Fibroblast of the aortic adventitia (primary cell): Measurements from ENCODE around the gene RAB22A. TPM values are rescaled to one million over a fixed set of nuclear protein-coding genes. Genes with fewer than 3 reads are reported as not detected.

ENCODE experiments used
- DNase-seq: peaks from one replicate; pipeline ENCODE4 v3.0.0-alpha.2; 2010; ENCODE audit warnings: low read depth
- H3K4me3 ChIP-seq: 2 replicates; pipeline ENCODE4 v1.5.1; 2011; ENCODE audit warnings: low read depth, mild to moderate bottlenecking, control low read depth, low read length, moderate library complexity
- total RNA-seq: library from RNA; depleted of rRNA; stranded (reverse); fragments of >200 nt; gene quantifications from 2 replicates; pipeline ENCODE4 v1.2.3, GENCODE V29; 2012; ENCODE audit warnings: low replicate concordance
- TF ChIP-seq, protein P1 (sequence below): IDR thresholded peaks from 2 replicates; pipeline ENCODE4 v1.5.1; 2011; ENCODE audit warnings: mild to moderate bottlenecking, low read length, control low read depth, inconsistent platforms; ENCODE audit not compliant: insufficient read depth

RAB22A gene
- total RNA-seq, 1 donor: 41.5 TPM

DNA sequence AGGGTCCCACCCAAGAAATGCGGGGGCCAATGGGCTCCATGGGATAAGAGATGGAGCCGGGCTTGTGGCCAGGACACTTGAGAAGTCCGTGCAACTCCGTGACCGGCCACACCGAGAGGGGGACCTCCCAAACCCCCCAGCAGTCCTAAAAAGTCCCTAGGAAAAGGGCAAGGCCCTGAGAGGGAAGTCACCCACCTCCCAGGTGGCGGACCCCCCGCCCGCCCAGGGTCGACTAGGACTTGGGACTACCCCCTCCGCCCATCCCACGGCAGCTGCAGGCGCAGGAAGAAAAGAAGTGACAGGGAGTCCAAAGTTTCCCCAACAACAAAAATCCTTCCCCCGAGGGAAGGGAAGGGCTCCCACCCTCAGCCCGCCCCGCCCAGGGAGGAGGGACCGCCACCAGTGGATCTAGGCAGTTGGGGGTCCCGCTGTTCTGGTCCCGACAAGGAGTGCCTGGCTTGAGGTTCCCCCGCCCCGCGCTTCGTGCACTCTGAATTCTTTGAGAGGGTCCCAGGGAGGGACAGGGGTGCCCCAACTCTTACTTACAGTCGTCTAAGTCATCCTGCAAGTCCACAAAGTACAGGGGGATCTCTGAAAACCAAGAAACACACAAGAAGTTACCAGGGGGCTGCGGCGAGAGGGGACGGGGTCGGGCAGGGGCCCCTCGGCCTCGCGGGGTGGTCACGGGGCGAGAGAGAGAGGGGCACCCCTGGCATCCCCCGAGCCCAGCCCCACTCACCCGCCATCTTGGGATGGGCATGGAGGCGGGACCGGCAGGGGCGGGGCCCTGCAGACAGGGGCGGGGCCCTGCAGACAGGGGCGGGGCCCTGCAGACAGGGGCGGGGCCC is 611 bp upstream of the RAB22A start:
- peak overlapping the region; percentile 91 for H3K4me3 ChIP-seq
- DNase-seq: peak; percentile 50
- TF ChIP-seq, protein P1, sequence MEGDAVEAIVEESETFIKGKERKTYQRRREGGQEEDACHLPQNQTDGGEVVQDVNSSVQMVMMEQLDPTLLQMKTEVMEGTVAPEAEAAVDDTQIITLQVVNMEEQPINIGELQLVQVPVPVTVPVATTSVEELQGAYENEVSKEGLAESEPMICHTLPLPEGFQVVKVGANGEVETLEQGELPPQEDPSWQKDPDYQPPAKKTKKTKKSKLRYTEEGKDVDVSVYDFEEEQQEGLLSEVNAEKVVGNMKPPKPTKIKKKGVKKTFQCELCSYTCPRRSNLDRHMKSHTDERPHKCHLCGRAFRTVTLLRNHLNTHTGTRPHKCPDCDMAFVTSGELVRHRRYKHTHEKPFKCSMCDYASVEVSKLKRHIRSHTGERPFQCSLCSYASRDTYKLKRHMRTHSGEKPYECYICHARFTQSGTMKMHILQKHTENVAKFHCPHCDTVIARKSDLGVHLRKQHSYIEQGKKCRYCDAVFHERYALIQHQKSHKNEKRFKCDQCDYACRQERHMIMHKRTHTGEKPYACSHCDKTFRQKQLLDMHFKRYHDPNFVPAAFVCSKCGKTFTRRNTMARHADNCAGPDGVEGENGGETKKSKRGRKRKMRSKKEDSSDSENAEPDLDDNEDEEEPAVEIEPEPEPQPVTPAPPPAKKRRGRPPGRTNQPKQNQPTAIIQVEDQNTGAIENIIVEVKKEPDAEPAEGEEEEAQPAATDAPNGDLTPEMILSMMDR: no peak

DNA sequence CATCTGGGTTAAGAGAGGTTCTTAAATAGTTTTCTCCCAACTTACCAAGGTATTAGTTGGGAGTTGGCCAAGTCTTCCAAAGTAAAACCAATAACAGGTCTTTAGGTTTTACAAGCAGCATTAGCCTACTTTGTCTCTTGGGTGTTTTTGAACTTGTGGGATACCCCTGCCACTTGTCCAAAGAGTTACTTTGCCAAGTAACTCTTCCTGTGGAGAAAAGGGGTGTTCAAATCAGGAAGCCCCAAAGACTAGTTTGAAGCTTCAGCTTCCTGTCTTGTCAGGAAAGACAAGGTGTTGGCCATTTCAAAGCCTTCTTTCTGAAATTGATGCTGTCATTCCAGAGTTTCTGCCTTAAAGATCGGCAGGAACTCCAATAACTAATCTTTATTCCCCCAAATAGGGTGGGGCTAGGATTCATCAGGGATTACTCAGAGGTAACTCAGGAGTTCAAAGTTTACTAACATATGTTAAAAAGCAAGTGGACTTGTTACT is 822 bp downstream of the RAB22A start:
- peak; percentile 32 for DNase-seq
- peak overlapping the region; percentile 82 for H3K4me3 ChIP-seq
- TF ChIP-seq, protein P1: no peak

DNA sequence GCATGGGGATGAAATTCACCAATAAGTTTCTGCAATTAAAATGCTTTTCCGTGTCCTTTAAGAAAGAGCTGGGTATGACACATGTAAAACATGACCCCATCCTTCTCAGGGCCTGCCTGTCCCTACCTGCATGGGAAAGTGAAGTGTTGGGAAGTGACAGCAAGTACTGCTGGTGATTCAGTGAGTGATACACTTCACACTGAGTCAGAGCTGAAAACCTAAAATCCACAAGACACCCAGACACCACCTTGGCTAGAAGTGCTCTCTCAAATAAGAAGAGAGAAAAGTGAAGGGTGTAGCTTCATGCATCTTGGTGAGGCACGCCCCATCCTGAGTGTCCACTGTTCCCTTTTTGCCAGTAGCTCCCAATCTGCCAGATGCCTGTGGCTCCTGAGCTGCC is 3.3 kb downstream of the RAB22A start:
- DNase-seq: no peak
- no peak overlapping the region for H3K4me3 ChIP-seq
- TF ChIP-seq, protein P1: no peak

DNA sequence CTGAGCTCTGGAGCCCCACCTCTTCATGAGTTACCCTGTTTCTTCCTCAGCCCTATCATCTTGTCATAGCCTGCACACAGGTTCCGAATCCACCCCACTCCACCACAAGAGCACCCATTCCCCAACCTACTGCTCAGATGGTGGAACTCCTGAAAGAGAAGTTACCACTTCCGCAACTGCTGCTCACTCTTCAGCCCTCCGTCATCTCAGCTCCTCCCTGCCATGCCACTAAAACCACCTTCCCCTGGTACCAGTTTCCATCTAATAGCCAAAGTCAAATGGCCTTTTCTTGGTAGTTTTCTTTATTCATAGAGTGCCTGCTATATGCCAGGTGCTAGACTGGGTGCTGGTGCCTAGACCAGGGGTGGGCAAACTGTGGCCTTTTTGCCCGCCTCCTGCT is 3.9 kb downstream of the RAB22A start:
- H3K4me3 ChIP-seq: no peak overlapping the region
- TF ChIP-seq, protein P1: no peak
- no peak for DNase-seq

DNA sequence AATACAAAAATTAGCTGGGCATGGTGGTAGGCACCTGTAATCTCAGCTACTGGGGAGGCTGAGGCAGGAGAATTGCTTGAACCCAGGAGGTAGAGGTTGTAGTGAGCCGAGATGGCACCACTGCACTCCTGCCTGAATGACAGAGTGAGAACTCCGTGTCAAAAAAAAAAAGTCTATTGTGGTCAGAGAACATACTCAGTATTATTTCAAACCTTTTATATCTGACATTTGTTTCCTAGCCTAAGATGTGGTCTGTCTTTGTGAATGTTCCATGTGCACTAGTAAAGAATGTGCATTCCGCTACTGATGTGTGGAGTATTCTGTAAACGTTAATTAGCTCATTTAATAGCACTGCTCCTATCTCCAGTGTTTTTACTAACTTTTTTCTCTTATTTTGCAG is 11.7 kb downstream of the RAB22A start:
- no peak for DNase-seq
- TF ChIP-seq, protein P1: no peak
- H3K4me3 ChIP-seq: no peak overlapping the region

DNA sequence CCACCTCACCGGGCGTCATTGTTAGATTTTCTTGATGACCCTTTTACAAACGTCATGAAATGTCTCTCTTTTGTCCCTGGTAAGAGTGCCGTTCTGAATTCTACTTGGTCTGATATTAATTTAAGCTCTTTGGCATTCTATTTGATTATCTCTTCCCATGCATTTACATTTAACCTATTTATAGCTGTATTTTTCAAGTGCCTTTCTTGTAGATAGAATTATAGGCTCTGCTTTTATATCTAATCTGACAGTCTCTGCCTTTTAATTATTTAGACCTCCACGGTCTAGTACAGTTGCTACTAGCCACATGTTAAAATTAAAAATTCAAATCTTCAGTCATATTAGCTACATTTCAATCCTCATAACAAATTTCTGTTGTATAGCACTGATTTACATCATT is 12.6 kb downstream of the RAB22A start:
- TF ChIP-seq, protein P1: no peak
- H3K4me3 ChIP-seq: no peak overlapping the region
- no peak for DNase-seq

DNA sequence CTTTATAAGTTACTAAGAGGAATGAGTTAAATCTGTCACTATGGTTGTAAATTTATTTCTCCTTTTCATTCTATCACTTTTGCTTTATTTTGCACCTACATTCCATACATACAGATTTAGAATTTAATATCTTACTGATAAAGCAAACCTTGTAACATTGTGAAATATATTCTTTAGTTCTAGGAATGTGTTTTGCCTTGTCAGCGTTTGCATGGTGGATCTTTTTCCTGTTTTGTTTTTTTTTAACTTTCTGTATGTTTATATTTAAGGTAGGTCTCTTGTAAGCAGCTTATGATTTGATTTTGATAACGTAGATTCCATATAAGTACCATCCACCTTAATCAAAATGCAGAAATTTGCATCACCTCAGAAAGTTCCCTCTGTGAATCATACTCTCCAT is 16.4 kb downstream of the RAB22A start:
- TF ChIP-seq, protein P1: no peak
- no peak overlapping the region for H3K4me3 ChIP-seq
- DNase-seq: no peak
